GM04504 (cell line): ENCODE data around the gene PLA2R1.
A peak's percentile ranks its signal among the peaks of the same experiment; 100 is the strongest.

Source experiments
- DNase-seq: peaks from one replicate; pipeline ENCODE4 v3.0.0-alpha.2; 2012; ENCODE audit warnings: low read depth

PLA2R1 gene

DNA sequence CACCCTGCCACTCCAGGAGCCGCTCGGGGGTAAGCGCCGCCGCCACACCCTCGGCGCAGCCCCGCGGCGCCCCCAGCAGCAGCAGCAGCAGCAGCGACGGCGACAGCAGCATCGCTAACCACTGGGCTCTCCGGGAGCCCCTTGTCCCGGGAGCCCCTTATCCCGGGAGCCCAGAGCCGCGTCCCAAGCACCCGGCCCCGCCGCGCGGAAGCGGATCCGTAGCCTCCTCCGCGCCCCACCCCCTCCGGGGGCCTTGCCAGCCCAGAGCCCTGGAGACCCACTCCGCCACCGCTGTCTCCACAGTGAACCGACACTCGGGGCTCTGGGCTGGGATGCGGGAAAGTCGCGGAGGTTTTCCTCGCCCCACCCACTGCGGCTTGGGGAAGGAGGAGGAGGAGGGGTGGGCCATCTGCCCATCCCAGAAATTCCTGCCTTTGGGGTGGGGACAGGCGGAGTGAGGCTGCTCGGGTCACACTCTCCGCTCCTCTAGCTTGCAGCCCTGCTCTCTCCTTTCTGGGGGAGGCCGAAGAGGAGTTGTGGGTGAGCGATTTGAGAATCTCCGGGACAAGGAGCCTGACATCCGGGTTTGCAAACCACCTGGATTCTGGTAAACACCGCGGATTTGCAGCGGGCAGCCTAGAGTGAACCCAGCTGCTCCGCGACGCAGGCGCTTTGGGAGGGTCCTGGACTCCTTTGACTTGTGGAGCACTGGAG is at the start of gene PLA2R1:
Gene PLA2R1 (minus strand): TSS at position 324 of the 714 bp plus-strand sequence. CDS start 212 bp downstream, at position 112.
- DNase-seq = peak; percentile 23

DNA sequence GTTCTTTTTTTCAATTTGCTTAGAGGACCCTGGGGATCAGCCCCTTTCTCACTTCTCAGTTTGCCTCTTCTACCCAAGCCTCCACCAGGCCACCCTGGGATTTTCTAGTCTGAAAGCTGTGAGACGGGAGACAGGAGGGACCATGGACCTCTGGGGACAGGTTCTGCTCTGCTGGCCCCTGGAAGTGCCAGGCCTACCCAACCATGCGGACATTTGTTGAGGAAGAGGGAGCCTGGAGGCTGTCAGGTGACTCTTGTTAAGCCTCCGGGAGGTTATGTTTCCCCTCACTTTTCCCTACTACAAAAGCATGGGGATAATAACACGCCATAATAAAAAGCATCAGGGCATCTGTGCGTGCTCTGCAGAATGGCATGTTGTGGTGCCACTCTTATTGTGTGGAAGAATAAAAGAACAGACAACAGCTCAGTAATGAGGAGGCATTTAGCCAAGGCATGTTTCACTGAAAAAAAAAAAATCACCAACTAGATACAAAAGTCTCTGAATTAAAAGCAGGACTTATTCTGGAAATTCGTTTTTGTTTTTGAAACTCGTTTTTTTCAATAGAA is 48.3 kb upstream of the PLA2R1 start:
- no peak for DNase-seq

DNA sequence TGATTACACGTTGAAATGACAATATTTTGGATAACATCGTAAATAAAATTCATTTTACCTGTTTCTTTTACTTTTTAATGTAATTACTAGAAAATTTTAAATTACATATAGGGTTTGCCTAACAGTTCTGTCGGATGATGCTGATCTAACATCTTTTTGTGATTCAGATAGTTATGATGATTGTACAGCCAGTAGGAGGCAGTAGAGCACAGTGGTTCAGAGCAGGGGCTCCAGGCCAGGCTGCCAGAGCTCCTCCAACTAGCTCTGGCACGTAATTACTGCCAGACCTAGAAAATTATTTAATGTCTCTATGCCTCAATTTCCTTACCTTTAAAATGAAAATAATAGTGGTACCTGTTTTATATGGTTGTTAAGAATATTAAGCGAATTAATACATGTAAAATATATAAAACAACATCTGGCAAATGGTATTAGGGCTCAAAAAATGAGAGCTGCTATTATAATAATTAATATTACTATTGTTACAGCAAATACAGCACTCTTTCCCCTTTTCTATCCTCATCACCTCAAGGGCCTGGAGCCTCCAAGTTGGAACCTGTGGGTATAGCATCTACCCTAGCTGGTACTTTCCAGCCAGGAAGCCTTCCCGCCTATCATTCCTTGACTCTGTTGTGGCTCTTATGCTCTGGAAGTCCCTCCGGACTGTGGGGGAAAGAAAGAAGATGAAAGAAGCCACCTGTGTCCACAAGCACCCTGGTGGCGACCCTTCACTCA is 47.7 kb upstream of the PLA2R1 start:
- DNase-seq = peak; percentile 70

DNA sequence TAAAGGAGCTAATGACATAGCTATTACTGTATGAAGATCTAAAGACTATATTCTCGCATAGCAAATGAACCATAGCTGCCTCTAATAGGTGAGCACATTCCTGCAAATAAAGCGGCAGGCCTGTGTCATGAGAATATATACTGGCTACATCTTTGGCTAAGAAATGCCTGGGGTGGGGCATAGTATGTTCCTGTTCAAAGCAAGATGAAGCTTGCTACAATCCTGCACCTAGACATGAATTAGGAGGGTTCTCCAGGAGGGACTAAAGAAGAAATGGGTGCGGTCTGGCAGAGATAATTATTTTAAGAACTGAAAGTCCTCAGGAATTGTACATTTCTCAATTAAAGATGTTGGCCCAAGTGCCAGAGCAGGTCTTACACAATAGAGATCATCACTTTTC is 46.8 kb upstream of the PLA2R1 start:
- no peak for DNase-seq

DNA sequence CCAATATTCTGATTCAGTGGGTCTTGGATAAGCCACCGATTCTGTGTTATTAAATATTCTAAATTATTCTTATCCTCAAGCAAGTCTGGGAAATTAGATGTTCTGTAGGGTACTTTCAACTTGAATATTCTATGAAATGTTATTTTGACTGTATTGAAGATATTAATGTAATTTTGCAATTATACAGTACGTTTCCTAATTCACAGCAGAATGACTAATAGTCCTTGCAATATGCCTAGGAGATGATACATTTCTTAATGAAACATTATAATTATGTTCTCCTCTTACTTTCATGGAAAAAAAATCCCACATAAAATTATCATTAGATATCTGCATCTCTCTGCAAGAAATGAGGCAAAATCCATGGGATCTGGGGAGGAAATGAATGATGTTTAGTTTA is 46.2 kb upstream of the PLA2R1 start:
- DNase-seq = no peak

DNA sequence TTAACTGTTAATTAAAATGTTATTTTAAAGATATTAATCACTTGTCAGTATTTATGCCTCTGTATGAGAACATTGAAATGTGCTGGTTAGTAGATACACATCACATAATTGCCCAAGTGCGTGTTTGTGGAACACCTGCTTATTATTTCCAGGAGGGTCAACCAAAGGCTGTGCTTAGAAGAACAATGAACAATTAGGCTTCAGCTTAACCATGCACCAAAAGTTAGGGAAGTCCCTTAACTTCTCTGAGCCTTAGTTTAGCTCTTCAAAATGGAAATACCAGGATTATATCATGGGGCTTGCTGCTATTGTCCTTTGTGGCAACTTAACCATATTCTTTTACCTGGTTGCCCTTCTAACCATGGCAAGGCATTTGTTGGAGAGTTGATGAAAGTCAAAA is 43.0 kb upstream of the PLA2R1 start:
- no peak for DNase-seq

DNA sequence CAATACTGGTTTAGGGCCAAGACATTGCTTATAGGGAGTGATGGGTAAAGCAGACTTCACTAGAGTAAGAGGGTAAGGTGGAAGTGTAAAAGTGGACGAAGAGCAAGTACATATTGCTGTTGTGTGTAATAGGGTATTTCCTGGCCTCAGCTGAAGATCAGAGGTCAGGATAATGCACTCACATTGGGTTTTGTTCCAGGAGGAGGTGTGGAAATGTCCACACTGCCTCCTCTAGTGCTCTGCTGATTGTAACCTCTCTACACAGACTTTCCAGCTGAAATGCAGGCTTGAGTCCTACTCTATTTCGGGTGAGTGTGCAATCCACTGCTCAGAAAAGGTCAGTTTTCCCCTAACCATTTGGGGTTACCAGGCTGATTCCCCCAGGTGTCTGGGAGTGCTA is 41.7 kb upstream of the PLA2R1 start:
- DNase-seq = no peak

DNA sequence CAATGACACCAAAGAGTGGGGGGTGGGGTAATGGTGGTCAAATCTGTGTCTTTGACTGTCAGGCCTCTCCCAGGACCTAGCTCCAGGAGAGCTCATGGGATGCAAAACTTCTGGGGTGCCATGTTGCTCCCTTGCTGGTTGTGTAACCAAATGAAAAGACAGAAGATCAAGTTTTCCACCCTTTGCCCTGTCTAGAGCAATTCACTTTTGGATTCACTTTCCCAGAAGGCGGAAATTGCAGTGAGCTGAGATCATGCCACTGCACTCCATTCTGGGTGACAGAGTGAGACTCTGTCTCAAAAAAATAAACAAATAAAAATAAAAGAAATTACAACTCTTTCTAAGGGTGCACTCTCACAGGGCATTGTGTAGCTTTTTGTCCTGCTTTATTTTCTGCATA is 34.9 kb upstream of the PLA2R1 start:
- DNase-seq = no peak

DNA sequence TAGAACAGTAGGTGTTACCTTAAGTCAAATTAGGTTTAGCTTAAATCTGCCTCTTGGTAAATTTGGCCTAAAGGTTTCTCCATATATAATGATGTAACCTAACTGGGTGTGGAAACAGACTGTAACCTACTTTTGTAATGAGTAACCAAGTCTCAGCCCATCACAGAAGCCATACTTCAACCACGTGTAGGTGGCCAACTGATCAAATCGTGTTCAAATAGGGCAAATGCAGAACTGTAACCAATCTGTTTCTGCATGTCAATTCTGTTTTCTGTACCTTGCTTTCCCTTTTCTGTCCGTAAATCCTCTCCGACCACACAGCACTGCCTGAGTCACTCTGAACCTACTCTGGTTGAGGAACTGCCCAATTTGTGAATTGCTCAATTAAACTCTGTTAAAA is 34.0 kb upstream of the PLA2R1 start:
- DNase-seq = no peak

DNA sequence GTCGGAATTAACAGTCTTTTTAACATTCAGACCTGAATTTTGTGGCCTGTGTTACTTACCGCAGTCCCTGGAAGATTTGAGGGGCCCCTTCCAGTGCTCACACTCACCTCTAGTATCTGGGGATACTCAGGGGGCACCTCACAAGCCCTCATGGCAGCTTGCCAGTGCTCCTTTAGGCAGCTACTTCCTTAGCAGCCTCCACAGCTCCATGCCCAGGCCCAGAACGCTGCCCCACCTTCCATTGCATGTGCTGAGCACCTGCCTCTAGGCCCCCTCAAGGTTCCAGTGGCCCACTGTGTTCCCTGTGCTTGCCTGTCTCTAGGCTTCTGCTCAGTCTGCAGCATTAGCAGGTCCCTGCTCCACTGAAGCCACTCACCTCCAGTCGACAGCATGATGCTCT is 30.0 kb upstream of the PLA2R1 start:
- DNase-seq = no peak

DNA sequence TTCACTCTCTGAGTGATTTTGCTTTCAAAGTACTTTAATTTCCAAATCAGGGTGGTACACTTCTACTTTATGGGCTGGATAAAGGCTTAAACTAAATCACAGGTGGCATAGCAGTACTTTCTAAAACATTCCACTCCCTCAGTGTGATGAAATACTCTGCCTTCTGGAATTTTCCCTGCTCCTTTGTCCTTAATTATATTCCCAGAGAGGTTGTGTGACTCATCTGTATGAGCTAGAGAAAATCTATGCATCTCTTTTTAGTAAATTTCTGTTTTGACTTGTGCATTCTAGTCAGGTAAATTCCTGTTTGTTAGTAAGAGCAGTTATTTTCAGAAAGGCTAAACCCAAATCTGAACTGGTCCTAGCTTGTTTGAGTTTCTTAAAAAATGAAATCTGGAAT is 29.0 kb upstream of the PLA2R1 start:
- peak; percentile 18 for DNase-seq

DNA sequence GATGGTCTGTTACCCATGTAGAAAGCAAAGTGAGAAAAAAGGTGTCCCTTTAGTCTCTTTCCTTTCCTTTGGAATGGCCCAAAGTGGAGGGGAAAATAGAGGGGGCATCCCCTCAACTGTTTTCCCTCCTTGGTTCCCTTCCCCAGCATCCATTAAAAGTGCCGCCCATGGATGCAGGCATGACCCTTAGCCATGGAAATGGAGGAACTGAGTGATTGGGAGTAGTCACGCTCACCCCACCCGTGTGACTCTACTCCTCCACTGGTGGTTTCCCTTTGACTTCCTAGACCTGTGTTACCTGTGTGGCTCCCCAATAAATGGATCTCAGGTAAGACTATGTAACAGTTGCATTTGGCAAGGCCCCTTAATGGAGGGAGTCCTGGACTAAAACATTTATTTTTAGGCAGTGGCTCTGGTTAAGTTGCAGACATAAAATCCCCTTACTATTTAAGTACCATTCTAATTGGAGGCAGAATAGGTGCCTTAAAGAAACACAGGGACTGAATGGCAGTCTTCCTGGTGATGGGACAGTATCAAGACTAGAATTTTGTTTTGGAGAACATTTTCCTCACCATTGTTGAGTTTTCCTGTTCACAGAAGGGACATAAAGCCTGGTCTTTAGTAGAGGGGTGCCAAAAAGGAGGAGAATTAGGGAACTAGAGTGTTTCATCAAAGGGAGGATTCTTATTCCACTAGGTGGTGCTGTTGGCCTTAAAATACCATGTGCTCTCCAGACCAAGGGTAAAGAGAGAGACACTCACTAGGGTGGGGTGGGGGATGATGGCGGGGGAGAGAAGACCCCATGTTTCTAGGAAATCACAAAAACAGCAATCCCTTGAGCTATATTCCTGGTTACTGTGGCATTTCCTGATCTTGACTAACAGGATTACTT is 25.7 kb upstream of the PLA2R1 start:
- no peak for DNase-seq

DNA sequence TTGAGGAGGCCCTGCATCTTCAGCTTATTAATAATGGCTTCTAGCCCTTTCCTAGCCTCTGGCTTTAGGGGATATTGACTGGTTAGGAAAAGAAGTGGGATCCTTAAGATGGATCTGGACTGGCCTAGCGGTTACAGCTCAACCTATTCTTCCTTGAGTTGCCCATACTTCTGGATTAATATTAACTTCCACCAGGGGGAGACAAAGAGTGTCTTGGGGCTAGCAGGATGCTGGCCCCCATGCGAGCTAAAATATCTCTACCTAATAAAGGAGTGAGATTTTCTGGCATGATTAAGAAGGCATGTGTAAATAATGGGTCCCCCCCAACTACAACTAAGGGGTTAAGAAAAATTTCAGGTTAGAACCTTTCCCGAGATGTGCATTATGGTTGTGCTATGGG is 23.2 kb upstream of the PLA2R1 start:
- no peak for DNase-seq

DNA sequence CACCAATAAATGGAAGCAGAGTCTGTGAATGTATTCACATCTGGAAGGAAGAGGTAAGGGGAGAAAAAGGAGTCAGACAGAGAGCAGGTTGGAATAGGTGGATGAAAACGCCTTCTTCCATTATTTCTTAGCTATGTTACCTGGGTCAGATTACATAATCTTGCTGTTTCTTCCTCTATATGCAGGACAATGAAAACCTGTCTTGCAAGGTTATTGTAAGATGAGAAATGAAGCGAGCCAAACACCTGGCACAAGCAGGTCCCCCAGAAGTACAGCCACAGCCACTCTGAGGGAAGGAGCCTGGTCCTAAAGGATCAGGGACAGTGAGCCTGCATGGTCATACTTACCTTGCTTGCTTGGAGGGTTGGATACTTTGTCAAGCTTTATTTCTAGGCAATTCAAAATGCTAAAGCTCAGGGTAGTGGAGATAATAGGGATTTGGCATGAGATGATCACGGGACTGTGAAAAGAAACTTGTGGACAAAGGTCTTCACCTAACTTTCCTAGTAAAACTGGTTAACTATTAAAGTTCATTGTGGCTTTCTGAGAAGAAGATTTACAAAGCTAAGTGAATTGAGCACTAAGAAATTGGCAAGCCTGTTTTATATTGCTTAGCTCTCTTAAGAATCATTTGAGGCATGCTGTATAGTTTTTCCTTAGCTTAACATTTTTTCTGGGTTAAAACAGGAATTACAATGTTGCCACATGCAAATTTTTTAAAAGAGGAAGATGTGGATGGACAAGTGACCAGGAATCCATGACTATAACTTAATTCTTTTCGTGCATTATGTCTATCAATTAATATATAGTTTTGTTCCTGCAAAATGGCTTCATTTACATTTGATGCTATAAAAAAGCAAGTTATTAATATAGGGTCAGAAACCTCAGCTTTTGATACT is 15.7 kb upstream of the PLA2R1 start:
- no peak for DNase-seq

DNA sequence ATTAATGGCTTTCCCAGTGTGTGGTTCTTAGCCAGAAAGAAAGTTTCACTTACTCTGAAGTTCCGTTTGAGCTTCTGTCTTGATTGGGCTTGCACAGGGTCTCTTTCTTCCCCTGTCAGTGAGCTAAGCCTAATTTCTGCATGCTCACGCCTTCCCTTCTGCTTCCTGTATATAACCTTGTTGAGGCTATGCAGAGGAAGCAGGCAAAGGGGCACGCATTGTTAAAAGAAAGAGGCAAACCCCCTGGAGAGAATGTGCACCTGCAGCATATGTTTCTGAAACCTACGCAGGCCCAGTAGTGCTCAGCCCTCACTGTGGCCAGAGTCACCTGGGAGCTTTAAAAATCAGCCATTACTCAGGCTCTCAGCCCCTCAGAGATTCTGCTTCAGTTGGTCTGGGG is 14.5 kb upstream of the PLA2R1 start:
- no peak for DNase-seq

DNA sequence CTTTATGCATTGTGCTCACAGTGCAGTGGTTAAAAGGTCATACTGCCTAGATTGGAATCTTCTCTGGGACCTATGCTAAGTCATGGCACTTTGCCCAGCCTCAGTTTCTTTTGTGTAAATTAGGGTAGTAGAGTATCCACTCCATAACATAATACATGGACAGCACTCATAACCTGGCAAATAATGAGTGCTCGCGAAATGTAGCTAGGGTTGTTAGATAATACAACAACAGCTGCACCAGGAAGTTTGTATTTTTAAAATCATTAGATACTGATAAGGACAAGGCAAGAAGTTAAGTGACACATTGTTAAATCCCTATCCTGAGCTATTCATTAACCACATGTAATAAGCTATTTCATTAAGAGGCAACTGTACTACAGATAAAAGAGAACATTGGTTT is 13.8 kb upstream of the PLA2R1 start:
- no peak for DNase-seq

DNA sequence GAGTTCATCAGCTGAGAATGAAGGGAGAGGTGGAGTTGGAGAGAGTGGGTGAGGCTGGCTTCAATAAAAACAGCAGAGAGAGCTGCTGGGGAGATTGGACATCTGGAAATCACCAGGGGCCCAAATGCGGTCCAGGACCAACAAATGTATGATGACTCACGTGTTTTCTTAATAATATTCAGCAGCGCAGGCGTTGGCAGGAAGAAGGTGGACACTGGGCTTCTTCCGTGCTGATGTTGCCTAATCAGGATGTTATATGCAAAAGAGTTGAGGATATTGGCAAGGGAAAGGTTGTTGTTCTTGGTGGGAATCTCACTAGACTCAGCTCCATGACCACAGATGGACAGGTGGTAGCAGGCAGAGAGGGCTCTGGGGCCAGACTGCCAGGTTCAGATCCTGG is 12.8 kb upstream of the PLA2R1 start:
- peak; percentile 91 for DNase-seq

DNA sequence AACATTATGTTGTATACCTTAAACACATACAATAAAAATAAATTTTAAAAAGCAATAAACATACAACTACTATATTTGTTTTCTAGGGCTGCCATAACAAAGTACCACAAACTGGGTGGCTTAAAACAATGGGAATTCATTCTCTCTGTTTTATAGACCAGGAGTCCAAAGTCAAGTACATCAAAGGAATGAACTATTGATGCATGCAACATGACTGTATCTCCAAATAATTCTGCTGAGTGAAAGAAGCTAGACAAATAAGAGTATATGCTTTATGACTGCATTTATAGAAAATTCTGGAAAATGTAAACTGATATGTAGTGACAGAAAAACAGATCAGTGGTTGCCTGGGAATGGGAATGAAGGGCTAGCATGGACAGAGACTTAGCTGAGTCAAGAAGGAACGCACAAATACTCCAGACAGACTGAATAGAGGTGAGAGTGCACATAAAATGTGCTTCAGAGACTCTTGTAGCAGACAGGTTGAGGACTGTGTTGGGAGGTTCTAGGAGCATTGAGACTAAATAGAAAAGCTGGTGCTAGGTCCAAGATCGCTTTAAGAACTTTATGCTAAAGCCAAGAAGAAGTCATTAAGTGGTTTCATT is 11.0 kb upstream of the PLA2R1 start:
- no peak for DNase-seq

DNA sequence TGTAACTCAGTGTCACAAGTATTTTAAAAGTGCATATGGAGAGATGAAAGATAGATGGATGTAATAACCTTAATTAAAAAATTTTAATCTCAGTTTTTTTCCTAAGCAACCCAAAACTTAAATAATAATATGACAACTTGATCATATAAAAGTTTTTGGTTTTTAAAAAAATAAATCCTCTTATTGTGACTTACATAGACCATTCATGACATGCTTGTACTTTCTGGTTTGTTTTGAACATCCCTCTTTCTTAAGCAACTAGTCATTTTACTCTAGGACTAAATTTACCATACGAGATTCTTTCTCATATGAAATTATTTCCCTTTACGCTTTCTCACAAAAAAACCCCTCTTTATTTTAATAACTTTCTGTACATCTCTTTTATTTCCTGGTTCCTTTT is 6.5 kb upstream of the PLA2R1 start:
- no peak for DNase-seq

DNA sequence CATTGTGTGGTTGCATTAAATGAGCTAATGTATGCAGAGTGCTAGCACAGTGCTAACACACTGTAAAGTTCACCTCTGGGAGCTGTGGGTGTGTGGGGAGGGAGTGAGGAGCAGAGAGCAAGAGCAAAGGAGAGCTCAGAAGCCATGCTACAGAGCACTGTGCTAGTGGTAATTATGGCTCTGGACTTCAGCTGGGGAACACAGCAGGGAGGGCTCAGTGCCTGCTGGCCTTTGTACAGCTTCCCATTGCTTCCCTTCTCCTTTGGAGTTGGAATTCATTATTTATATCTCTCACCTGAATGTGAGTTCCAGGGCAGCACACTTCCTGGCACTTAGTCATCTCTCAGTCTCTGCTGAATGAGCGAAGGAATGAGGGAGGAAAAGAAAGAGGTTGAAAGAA is 2.5 kb upstream of the PLA2R1 start:
- no peak for DNase-seq
